ENCODE data around the gene SNAP25. TPM values are rescaled to one million over a fixed set of nuclear protein-coding genes. Genes with fewer than 3 reads are reported as not detected.

Gene SNAP25
- total RNA-seq, 1 donor from 2014 or later: 14.2 TPM

DNA sequence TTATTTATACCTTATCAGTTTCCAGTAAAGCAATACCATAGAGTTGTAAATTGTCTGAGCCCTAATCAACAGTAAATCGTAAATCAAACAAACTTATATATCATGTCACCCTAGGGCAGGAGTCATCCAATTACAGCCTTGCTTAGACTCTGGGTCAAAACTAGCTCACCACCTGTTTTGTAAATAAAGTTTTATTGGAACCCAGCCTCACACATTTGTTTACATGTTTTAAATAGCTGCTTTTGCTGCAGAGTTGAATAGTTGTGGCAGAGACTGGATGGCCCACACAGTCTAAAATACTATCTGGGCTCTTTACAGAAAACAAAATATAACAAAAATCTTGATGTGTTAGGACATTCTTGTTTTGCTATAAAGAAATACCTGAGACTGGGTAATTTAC is 121.0 kb downstream of the SNAP25 start:
- peaks cover 8% of the 10 kb centered on the region for H3K27me3 Mint-ChIP-seq (ENCODE audit: low read depth)
- no peaks in the 10 kb centered on the region for H3K36me3 Mint-ChIP-seq (ENCODE audit: low read depth)

DNA sequence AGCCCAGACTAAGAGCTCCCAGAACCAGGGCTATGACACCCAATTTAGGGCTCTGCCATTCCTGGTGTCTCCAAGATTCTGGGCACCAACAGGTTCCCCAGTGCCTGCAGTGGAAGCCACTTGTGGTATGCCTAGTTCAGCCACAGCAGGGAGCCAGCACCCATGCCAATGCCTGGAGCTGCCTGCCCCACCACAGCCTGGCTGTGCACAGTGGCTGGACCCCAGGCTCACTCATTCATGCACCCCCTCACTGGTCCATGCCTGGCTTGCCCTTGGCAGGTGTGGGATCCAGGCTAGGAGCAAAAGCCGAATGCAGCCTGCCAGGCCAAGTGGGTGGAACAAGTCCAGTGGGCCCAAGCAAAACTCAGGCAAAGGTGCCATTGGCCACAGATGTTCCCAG is 123.5 kb downstream of the SNAP25 start:
- Mint-ChIP-seq H3K27ac (no peak overlapping the region), H3K4me3 (ENCODE audit: low read depth) (no peak overlapping the region), H3K27me3 (ENCODE audit: low read depth) (peaks cover 8% of the 10 kb centered on the region), H3K9me3 (no peaks in the 10 kb centered on the region), H3K4me1 (ENCODE audit: low read depth) (peaks cover 14% of the 10 kb centered on the region), H3K36me3 (ENCODE audit: low read depth) (no peaks in the 10 kb centered on the region)
- intact Hi-C loops (cut with micrococcal nuclease): no loop called here
- DNase-seq (ENCODE audit: low spot score): no peak

More for the DNA sequence above, 121.0 kb downstream of the SNAP25 start:
- no peak for DNase-seq (ENCODE audit: low spot score)
- Mint-ChIP-seq H3K4me3 (ENCODE audit: low read depth) (no peak overlapping the region), H3K27ac (no peak overlapping the region), H3K4me1 (ENCODE audit: low read depth) (peaks cover 12% of the 10 kb centered on the region), H3K9me3 (no peaks in the 10 kb centered on the region)
- intact Hi-C loops (cut with micrococcal nuclease): no loop called here

DNA sequence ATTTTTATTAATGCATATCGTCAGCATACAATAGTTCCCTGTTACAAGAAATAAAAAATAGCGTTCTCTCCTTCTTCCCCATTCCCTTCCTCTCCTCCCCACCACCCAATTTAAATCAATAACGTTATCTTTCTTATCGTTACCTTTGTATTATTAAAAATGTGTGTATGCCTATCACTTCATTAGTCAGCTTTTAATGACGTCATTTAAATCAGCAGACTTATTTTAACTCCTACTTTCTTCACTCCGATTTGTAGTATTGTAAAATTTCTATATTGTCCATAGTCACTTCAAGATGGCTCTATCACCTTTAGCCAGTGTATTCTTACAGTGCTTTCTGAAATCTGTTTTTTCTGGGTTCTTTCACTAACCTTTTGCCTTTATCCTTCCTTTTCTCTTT is 126.3 kb downstream of the SNAP25 start:
- Mint-ChIP-seq H3K9me3 (no peaks in the 10 kb centered on the region), H3K27me3 (ENCODE audit: low read depth) (peaks cover 5% of the 10 kb centered on the region), H3K4me1 (ENCODE audit: low read depth) (peaks cover 2% of the 10 kb centered on the region), H3K27ac (no peak overlapping the region), H3K36me3 (ENCODE audit: low read depth) (no peaks in the 10 kb centered on the region), H3K4me3 (ENCODE audit: low read depth) (no peak overlapping the region)
- DNase-seq (ENCODE audit: low spot score): no peak
- intact Hi-C loops (cut with micrococcal nuclease): no loop called here

DNA sequence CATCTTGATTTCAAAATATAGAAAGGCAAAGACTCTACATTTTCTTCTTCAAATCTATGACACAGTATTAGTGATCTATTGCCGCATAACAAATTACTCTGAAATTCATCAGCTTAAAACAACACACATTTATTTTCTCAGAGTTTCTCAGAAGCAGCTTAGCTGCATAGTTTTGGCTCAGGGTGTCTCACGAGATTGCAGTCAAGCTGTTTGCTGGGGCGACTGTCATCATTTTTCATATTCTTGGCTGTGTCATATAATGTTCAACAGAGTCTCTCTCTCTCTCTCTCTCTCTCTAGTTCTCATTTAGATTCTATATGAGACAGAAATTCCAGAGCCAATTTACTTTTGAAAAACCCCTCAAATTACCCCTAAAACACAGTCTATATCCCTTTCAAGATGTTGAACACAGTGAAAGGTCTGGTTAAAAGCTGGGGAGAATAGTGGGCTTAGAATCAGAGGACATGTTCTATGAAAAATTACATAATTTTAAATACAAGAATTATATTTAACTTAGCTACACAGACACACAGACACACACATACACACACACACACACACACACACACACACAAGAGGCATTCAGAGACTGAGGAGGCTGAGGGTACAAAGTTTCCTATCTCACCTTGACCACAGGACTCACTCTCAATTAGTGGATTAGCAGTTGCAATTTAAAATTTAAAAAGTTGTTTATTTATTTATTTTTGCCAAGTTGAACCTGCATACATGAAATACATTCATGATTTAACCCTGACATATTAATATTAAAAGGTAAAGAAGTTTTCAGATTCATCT is 128.7 kb downstream of the SNAP25 start:
- no peaks in the 10 kb centered on the region for H3K36me3 Mint-ChIP-seq (ENCODE audit: low read depth)
- peaks cover 5% of the 10 kb centered on the region for H3K27me3 Mint-ChIP-seq (ENCODE audit: low read depth)
- intact Hi-C loops (cut with micrococcal nuclease): no loop called here
- no peak overlapping the region for H3K4me3 Mint-ChIP-seq (ENCODE audit: low read depth)
- no peak for DNase-seq (ENCODE audit: low spot score)
- H3K4me1 Mint-ChIP-seq (ENCODE audit: low read depth): peaks cover 17% of the 10 kb centered on the region
- no peak overlapping the region for H3K27ac Mint-ChIP-seq
- no peaks in the 10 kb centered on the region for H3K9me3 Mint-ChIP-seq

DNA sequence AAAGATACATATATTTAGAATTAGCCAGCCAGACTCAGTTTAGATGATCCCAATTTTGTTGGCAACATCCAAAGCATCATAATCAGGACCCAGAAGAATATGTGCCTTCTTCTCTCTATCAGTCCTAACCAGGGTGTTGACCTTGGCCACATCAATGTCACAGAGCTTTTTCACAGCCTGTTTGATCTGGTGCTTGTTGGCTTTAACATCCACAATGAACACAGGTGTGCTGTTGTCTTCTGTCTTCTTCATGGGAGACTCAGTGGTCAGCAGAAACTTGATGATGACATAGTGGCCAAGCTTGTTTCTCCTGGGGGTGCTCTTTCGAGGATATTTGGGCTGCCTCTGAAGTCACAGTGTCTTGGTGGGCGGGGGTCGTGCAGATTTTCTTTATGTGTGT is 130.5 kb downstream of the SNAP25 start:
- Mint-ChIP-seq H3K4me3 (ENCODE audit: low read depth) (no peak overlapping the region), H3K4me1 (ENCODE audit: low read depth) (peaks cover 29% of the 10 kb centered on the region), H3K36me3 (ENCODE audit: low read depth) (no peaks in the 10 kb centered on the region), H3K27ac (no peak overlapping the region), H3K27me3 (ENCODE audit: low read depth) (no peaks in the 10 kb centered on the region), H3K9me3 (no peaks in the 10 kb centered on the region)
- DNase-seq (ENCODE audit: low spot score): no peak
- intact Hi-C loops (cut with micrococcal nuclease): no loop called here

DNA sequence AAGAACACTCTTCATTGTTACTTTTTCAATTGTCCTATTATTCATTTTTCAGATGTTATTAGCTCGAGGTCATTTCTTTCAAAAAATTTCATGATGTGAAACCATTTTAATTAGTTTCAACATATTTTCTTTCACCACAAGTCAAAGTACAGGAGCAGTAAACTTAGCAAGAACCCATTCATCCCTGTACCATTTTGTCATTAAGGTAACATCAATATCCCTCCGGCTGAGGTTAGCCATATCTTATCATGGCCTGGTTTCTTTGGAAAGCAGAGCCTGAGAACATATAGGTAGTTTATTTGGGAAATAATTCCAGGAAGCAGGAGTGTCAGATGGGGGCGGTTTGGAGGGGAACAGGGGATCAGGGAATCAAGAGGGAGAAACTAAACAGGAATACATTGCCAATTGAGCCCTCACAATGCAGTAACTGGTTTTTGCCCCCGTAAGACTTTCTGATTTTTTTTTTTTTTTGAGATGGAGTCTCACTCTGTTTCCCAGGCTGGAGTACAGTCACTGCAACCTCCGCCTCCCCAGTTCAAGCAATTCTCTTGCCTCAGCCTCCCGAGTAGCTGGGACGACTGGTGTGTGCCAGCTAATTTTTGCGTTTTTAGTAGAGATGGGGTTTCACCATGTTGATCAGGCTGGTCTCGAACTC is 131.7 kb downstream of the SNAP25 start:
- no peaks in the 10 kb centered on the region for H3K36me3 Mint-ChIP-seq (ENCODE audit: low read depth)
- H3K4me3 Mint-ChIP-seq (ENCODE audit: low read depth): peak overlapping the region; percentile 11
- H3K27ac Mint-ChIP-seq: peak overlapping the region; percentile 84
- intact Hi-C loops (cut with micrococcal nuclease): loop anchor here (2.0 to 10.0 kb wide), 6 partner anchors 33 to 252 kb away; partner anchors contain the start of gene SNAP25
- no peaks in the 10 kb centered on the region for H3K9me3 Mint-ChIP-seq
- H3K4me1 Mint-ChIP-seq (ENCODE audit: low read depth): peaks cover 27% of the 10 kb centered on the region
- no peaks in the 10 kb centered on the region for H3K27me3 Mint-ChIP-seq (ENCODE audit: low read depth)
- DNase-seq (ENCODE audit: low spot score): no peak

DNA sequence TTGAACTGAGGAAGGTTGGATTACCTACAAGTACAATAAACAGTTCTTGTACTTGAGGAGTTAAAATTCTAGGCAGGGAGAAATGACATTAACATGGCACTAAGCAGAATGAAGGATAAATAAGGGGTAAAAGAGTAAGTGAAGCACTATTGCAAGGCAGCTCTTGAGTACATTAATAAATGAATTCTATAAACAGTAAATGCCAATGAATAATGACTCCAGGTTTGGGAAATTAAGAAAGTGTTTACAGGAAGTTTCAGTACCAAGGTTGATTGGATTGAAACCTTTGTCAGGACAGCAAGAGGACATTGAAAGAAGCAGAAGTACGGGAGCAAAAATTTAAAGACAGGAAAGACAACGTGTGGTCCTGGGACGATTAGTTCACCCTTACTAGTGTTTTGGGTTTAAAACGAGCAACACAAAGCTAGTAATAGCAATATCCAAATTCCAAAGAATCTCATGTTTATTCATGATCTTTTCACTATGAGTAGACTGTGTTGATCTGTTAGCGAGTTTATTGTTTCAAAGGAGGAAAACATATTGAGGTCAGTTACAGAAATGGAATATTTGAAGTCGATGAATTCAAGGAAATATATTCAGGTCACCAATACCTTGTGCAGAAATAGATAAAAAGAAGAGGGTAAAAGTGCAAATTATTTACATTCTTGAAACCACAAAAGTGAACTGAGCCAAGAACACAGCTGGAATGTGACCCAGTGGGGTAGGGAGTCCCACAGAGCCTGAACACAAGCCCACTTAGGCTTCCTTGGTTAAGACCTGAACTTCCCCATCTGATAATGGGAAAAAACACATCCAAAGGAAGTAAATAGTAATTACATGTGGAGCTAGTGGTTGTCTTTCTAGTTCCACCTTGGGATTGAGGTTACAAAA is 134.5 kb downstream of the SNAP25 start:
- Mint-ChIP-seq H3K4me1 (ENCODE audit: low read depth) (peaks cover 32% of the 10 kb centered on the region), H3K4me3 (ENCODE audit: low read depth) (no peak overlapping the region), H3K27ac (peak overlapping the region; percentile 64), H3K36me3 (ENCODE audit: low read depth) (no peaks in the 10 kb centered on the region), H3K9me3 (peaks cover 4% of the 10 kb centered on the region), H3K27me3 (ENCODE audit: low read depth) (no peaks in the 10 kb centered on the region)
- no peak for DNase-seq (ENCODE audit: low spot score)
- intact Hi-C loops (cut with micrococcal nuclease): loop anchor here (5.0 to 10.0 kb wide), 4 partner anchors 36 to 238 kb away; no protein-coding TSS in a partner anchor

DNA sequence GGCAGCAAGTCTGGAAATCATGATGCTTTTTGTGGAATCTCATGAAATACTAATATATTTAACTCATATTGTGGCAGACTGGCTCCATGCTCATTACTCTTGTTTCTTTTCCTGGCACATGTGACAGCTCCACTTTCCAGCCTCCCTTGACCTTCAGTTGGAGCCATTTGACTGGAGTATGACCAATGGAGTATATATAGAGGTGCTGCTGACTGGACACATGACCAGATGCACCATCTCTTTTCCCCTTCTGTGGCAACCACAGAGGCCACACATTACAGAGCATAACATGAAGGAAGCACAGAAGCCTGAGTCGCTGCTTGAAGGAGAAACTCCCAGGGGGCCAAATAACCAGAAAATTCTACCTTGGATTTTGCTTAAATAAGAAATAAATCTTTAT is 138.0 kb downstream of the SNAP25 start:
- peaks cover 4% of the 10 kb centered on the region for H3K9me3 Mint-ChIP-seq
- intact Hi-C loops (cut with micrococcal nuclease): loop anchor here (10.0 kb wide), 1 partner anchor 242 kb away; no protein-coding TSS in a partner anchor
- H3K27me3 Mint-ChIP-seq (ENCODE audit: low read depth): peaks cover 4% of the 10 kb centered on the region
- no peak overlapping the region for H3K27ac Mint-ChIP-seq
- DNase-seq (ENCODE audit: low spot score): no peak
- peaks cover 23% of the 10 kb centered on the region for H3K4me1 Mint-ChIP-seq (ENCODE audit: low read depth)
- H3K4me3 Mint-ChIP-seq (ENCODE audit: low read depth): no peak overlapping the region
- no peaks in the 10 kb centered on the region for H3K36me3 Mint-ChIP-seq (ENCODE audit: low read depth)

Other genes starting within 250 kb of the SNAP25 start
- gene ANKEF1, start 183.8 kb upstream of the SNAP25 start, total RNA-seq: 0.25 and 0.39 TPM in 2 replicates
- gene MKKS, start 215.4 kb downstream of the SNAP25 start, total RNA-seq: 8.2 and 8.5 TPM in 2 replicates
- gene SLX4IP, start 216.5 kb downstream of the SNAP25 start, total RNA-seq: 6.3 and 6.4 TPM in 2 replicates

Measured in activated T-helper 2 cell treated with anti-CD3 and anti-CD28 coated beads, Interferon-gamma antibody, Interleukin-2, Interleukin-4, amounts not matched to agents 10 μg/mL and 5 μg/mL and 100 μg/mL, durations not matched to agents 14 hours and 24 hours and 36 hours (primary cell).